ENCODE measurements around the gene EPRS1.

- TF ChIP-seq CTCF (IDR thresholded peaks at IDR 0.05; ENCODE audit: low read depth, low read length, poor library complexity, severe bottlenecking) = no peak
- TF ChIP-seq EZH2phosphoT487 (IDR thresholded peaks at IDR 0.05; ENCODE audit: borderline replicate concordance, low read length) = no peak
Measured at GRCh38 chr1:220005489-220005888, 40.8 kb downstream of the EPRS1 start.
